HG03159 (cell line): ENCODE results near the gene SMAD6.

Experiments
- ATAC-seq: cut with Tn5 transposase; IDR thresholded peaks from one replicate; pipeline ENCODE4 v1.9.1; 2021; ENCODE audit warnings: mild to moderate bottlenecking, moderate library complexity; ENCODE audit not compliant: unreplicated experiment

The SMAD6 gene

GRCh38 chr15:66773129-66773873 is 71.3 kb downstream of the SMAD6 start:
- ATAC-seq, result no peak

- no peak for ATAC-seq
These were observed 72.2 kb downstream of the SMAD6 start for GRCh38 chr15:66774001-66774814.

- no peak for ATAC-seq
These were observed 73.4 kb downstream of the SMAD6 start for GRCh38 chr15:66775127-66776105.

- no peak for ATAC-seq
These were observed 75.0 kb downstream of the SMAD6 start for GRCh38 chr15:66777054-66777453.

- no peak for ATAC-seq
These were observed 75.7 kb downstream of the SMAD6 start for GRCh38 chr15:66777596-66778313.

GRCh38 chr15:66778314-66778665 is 76.3 kb downstream of the SMAD6 start:
- ATAC-seq, result no peak

- ATAC-seq, result no peak
These were observed 76.7 kb downstream of the SMAD6 start for GRCh38 chr15:66778716-66779115.

GRCh38 chr15:66779331-66780009 is 77.4 kb downstream of the SMAD6 start:
- no peak for ATAC-seq

- ATAC-seq, result no peak
These were observed 78.3 kb downstream of the SMAD6 start for GRCh38 chr15:66780172-66780972.

- no peak for ATAC-seq
These were observed 79.1 kb downstream of the SMAD6 start for GRCh38 chr15:66780973-66781718.

GRCh38 chr15:66782785-66783184 is 80.7 kb downstream of the SMAD6 start:
- ATAC-seq, result no peak

- ATAC-seq, result no peak
These were observed 81.3 kb downstream of the SMAD6 start for GRCh38 chr15:66783314-66783713.

GRCh38 chr15:66783725-66784124 is 81.7 kb downstream of the SMAD6 start:
- no peak for ATAC-seq

GRCh38 chr15:66784174-66784573 is 82.1 kb downstream of the SMAD6 start:
- no peak for ATAC-seq

- ATAC-seq, result no peak
These were observed 83.6 kb downstream of the SMAD6 start for GRCh38 chr15:66785637-66786036.

- no peak for ATAC-seq
These were observed 84.2 kb downstream of the SMAD6 start for GRCh38 chr15:66786222-66786621.

GRCh38 chr15:66786708-66787488 is 84.9 kb downstream of the SMAD6 start:
- no peak for ATAC-seq

- no peak for ATAC-seq
These were observed 85.4 kb downstream of the SMAD6 start for GRCh38 chr15:66787489-66787871.
